Keratinocyte (primary cell): ENCODE results near the gene RGL4. TPM values are rescaled to one million over a fixed set of nuclear protein-coding genes. Genes with fewer than 3 reads are reported as not detected.

Source experiments
- DNase-seq: peaks from one replicate; pipeline ENCODE4 v3.0.0-alpha.2; 2011; ENCODE audit warnings: low read depth, missing footprints, low spot score
- FAIRE-seq: peaks from 2 replicates; lab custom pipeline; 2011; peaks lifted over from hg19 to GRCh38; lab: Jason Lieb, UNC
- H2AFZ ChIP-seq: 2 replicates; pipeline ENCODE4 v1.6.0; 2012; ENCODE audit warnings: low read length, control low read depth, inconsistent platforms; ENCODE audit not compliant: control insufficient read depth
- H3K27ac ChIP-seq: 2 replicates; pipeline ENCODE4 v1.5.1; 2011; ENCODE audit warnings: low read length; ENCODE audit not compliant: control insufficient read depth, insufficient read depth
- H3K27me3 ChIP-seq: 3 replicates; pipeline ENCODE4 v1.6.0; 2011; ENCODE audit warnings: low read length; ENCODE audit not compliant: control insufficient read depth, insufficient read depth; ENCODE audit errors: extremely low read depth
- H3K36me3 ChIP-seq, 2 experiments: 2 replicates in 1 of 2; 3 replicates in 1 of 2; pipeline ENCODE4 v1.5.1; 2011; ENCODE audit warnings: low read length in 2 of 2, mild to moderate bottlenecking in 1 of 2; ENCODE audit not compliant: control insufficient read depth in 2 of 2, insufficient read depth in 2 of 2; ENCODE audit errors: extremely low read depth in 1 of 2
- H3K4me1 ChIP-seq: 3 replicates; pipeline ENCODE4 v1.5.1; 2011; ENCODE audit warnings: low read length; ENCODE audit not compliant: control insufficient read depth, insufficient read depth; ENCODE audit errors: extremely low read depth
- H3K4me2 ChIP-seq: 3 replicates; pipeline ENCODE4 v1.6.0; 2011; ENCODE audit warnings: low read depth, low read length; ENCODE audit not compliant: control insufficient read depth, insufficient read depth; ENCODE audit errors: extremely low read depth
- H3K4me3 ChIP-seq, 3 experiments: fragments of 200-600 bp in 1 of 3; sonication (generic) in 1 of 3; 2 replicates in 2 of 3; 3 replicates in 1 of 3; pipeline ENCODE4 v1.5.1; 2011 to 2016; ENCODE audit warnings: low read length in 3 of 3, mild to moderate bottlenecking in 3 of 3, control low read depth in 2 of 3, inconsistent platforms in 1 of 3, low read depth in 1 of 3, mixed read lengths in 1 of 3, mixed run types in 1 of 3, moderate library complexity in 1 of 3; ENCODE audit not compliant: control insufficient read depth in 2 of 3, insufficient read depth in 2 of 3; ENCODE audit errors: extremely low read depth in 1 of 3
- H3K79me2 ChIP-seq: 2 replicates; pipeline ENCODE4 v1.6.0; 2012; ENCODE audit warnings: low read length; ENCODE audit not compliant: control insufficient read depth, insufficient read depth
- H3K9ac ChIP-seq: 3 replicates; pipeline ENCODE4 v1.6.0; 2011; ENCODE audit warnings: low read length; ENCODE audit not compliant: control insufficient read depth, insufficient read depth; ENCODE audit errors: extremely low read depth
- H3K9me1 ChIP-seq: 3 replicates; pipeline ENCODE4 v1.6.0; 2011; ENCODE audit warnings: low read length; ENCODE audit not compliant: control insufficient read depth, insufficient read depth; ENCODE audit errors: extremely low read depth
- H3K9me3 ChIP-seq: 2 replicates; pipeline ENCODE4 v1.5.1; 2012; ENCODE audit warnings: low read depth, low read length; ENCODE audit not compliant: control insufficient read depth
- H4K20me1 ChIP-seq: 3 replicates; pipeline ENCODE4 v1.6.0; 2011; ENCODE audit warnings: low read length; ENCODE audit not compliant: control insufficient read depth, insufficient read depth; ENCODE audit errors: extremely low read depth
- CTCF ChIP-seq, 3 experiments: IDR thresholded peaks in 1 of 3; conservative IDR thresholded peaks in 1 of 3; optimal IDR thresholded peaks in 1 of 3; 2 replicates in 2 of 3; 3 replicates in 1 of 3; pipeline versions ENCODE3 to v1.5.1; 2011; ENCODE audit warnings: low read length in 3 of 3, mild to moderate bottlenecking in 3 of 3, moderate library complexity in 2 of 3, control low read depth in 1 of 3, inconsistent platforms in 1 of 3; ENCODE audit not compliant: insufficient read depth in 2 of 3; ENCODE audit errors: extremely low read depth in 1 of 3
- EZH2 ChIP-seq: IDR thresholded peaks from one replicate; pipeline ENCODE4 v1.6.1; 2012; ENCODE audit warnings: inconsistent platforms, mild to moderate bottlenecking, low read length, moderate library complexity
- dilution Hi-C: fragments of 300-500 bp; cut with MboI; formaldehyde crosslinking; loops from one replicate; pipeline ENCODE4 v1.7.0; 2020; ENCODE audit warnings: low sequenced_read_pairs; ENCODE audit not compliant: extremely low pct_ligation_motif_present
- polyA plus RNA-seq, 5 experiments: library from polyadenylated mRNA; depleted of rRNA in 3 of 5; stranded (reverse) in 3 of 5; stranded (forward) in 1 of 5; unstranded in 1 of 5; fragments of >200 nt; gene quantifications; 1 replicate in 1 of 5; 2 replicates in 3 of 5; 3 replicates in 1 of 5; pipeline versions ENCODE4 v1.2.1 to v1.2.3, GENCODE V29; 2011 to 2012; ENCODE audit warnings: missing spikeins in 2 of 5, low read depth in 1 of 5, low replicate concordance in 1 of 5

RGL4 gene
- polyA plus RNA-seq, 1 donor (not counting 4 experiments of a cell fraction or from before 2014, with no cell fraction given), result not detected

- Histone ChIP-seq H3K9me1 (no peaks in the 10 kb centered on the region), H3K79me2 (no peaks in the 10 kb centered on the region), H2AFZ (no peak overlapping the region), H3K9me3 (no peaks in the 10 kb centered on the region), H3K4me1 (no peaks in the 10 kb centered on the region), H3K27ac (no peak overlapping the region), H3K4me3 (no peak overlapping the region), H3K36me3 (peaks cover 0 to 3% of the 10 kb centered on the region in 2 experiments), H3K4me2 (no peak overlapping the region), H3K27me3 (no peaks in the 10 kb centered on the region), H4K20me1 (no peaks in the 10 kb centered on the region), H3K9ac (no peak overlapping the region)
- dilution Hi-C loops, result no loop called here
- no peak for TF ChIP-seq EZH2
- no peak for TF ChIP-seq CTCF (optimal IDR thresholded peaks at IDR 0.05 in 1 of 3, IDR thresholded peaks at IDR 0.05 in 1 of 3, conservative IDR thresholded peaks at IDR 0.05 in 1 of 3; ENCODE audit: extremely low read depth in 1 of 3, insufficient read depth in 2 of 3, low read length in 3 of 3)
- DNase-seq (no peak), FAIRE-seq (no peak)
Observed at GRCh38 chr22:23677701-23677995, 13.2 kb upstream of the RGL4 start.

- H3K9me3 ChIP-seq, result no peaks in the 10 kb centered on the region
- H3K9me1 ChIP-seq, result no peaks in the 10 kb centered on the region
- H4K20me1 ChIP-seq, result no peaks in the 10 kb centered on the region
- FAIRE-seq, result no peak
- H3K36me3 ChIP-seq, result peaks cover 0 to 4% of the 10 kb centered on the region in 2 experiments
- no peak overlapping the region for H3K4me2 ChIP-seq
- dilution Hi-C loops, result no loop called here
- H3K27me3 ChIP-seq, result no peaks in the 10 kb centered on the region
- no peak overlapping the region for H3K4me3 ChIP-seq
- TF ChIP-seq CTCF (optimal IDR thresholded peaks at IDR 0.05 in 1 of 3, IDR thresholded peaks at IDR 0.05 in 1 of 3, conservative IDR thresholded peaks at IDR 0.05 in 1 of 3; ENCODE audit: extremely low read depth in 1 of 3, insufficient read depth in 2 of 3, low read length in 3 of 3) (no peak), EZH2 (no peak)
- H3K27ac ChIP-seq, result no peak overlapping the region
- no peaks in the 10 kb centered on the region for H3K79me2 ChIP-seq
- no peak overlapping the region for H2AFZ ChIP-seq
- no peaks in the 10 kb centered on the region for H3K4me1 ChIP-seq
- H3K9ac ChIP-seq, result no peak overlapping the region
- DNase-seq, result no peak
Observed at GRCh38 chr22:23678133-23678532, 12.7 kb upstream of the RGL4 start.
